ENCODE data around the gene PRKAR1B.
A peak's percentile ranks its signal among the peaks of the same experiment; 100 is the strongest.

PRKAR1B gene

GRCh38 chr7:602341-603141 is 124.5 kb downstream of the PRKAR1B start:
- no peak for DNase-seq (ENCODE audit: low spot score)

GRCh38 chr7:601595-602340 is 125.3 kb downstream of the PRKAR1B start:
- DNase-seq (ENCODE audit: low spot score), result peak; percentile 41

GRCh38 chr7:601036-601594 is 126.0 kb downstream of the PRKAR1B start:
- DNase-seq (ENCODE audit: low spot score), result no peak

DNA sequence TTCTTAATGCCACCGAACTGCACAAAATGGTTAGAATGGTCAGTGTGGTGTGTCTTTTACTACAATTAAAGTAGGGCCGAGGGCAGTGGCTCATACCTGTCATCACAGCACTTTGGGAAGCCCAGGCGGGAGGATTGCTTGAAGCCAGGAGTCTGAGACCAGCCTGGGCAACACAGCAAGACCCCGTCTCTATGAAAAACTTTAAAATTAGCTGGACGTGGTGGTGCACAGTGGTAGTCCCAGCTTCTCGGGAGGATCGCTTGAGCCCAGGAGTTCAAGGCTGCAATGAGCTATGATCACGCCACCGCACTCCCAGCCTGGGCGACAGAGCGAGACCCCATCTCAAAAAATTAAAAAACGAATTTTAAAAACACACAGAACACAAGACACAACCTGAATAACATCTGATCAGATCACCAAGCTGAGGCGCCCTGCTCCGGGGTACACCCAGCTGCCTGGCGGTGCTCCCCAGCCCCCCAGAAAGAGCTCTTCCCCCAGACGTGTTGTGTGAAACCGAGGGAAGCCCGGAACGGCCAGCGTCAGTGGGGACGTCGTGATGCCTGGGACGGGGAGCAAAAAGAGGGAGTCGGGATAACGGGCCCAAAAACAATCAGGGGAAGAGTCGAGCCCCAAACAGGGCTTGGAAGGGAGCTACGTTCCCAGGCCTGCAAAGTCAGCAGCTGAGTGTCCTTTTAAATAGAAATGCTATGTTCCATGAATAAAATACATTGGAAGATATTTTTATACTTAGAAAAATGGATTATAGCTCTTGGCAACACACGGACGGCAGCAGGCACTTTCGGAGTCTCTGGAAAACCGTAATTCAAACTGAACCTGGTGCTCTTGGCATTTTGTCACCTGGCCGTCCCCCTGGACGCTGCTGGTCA is 126.7 kb downstream of the PRKAR1B start:
- no peak for DNase-seq (ENCODE audit: low spot score)

DNA sequence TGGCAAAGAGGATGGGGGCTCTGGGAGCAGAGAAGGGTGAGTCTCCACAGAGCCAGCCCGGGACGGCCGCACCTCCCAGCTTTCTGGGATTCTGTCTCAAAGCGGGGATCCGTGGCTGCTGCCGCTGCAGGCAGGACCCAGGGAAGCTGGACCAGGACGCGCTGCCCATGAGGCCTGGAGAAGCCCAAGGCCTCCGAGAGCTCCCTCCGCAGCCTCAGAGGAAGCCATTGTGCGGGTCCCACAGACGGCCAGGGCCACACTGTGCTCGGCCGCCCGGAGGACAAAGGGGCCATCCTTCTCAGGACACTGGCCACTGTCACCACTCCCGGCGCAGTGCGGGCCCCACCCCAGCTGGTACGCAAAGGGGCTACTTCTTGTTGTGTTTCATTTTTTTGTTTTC is 128.2 kb downstream of the PRKAR1B start:
- no peak for DNase-seq (ENCODE audit: low spot score)

DNA sequence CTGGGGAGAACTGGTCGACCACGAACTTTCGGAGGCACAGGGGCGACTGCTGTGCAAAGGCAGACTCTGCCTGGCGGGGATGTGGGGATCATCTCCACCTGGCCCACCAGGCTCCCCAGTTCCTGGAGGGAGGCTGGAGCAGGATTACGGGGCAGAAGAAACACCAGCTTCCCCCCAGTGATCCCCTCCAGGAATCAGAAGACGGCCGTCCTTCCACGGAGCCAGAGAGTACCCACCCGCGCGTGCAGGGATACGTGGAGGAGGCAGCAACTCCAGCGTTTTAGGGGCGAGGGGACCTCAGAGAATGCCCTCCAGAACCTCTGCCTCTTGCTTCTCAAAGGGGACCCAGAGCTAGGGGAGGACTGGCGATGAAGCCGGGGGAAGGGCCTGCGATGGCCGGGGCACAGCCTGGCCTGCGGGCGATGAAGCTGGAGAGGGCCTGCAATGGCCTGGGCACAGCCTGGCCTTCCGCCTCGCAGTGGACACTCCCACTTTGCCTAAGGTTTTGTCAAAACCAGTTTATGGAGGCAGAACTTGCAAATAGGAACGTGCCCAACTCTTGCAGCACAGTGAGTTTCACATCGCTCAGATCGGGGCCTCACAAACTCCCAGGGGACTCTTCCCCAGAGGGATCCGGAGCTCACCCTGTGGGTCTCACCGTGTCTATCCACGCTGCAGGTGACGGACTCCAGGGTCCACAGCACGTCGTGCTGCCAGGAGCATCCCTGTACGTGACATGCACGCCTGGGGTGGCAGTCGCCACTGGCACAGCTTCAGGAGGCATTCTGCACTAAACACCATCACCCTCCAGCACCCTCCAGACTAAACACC is 129.5 kb downstream of the PRKAR1B start:
- no peak for DNase-seq (ENCODE audit: low spot score)

DNA sequence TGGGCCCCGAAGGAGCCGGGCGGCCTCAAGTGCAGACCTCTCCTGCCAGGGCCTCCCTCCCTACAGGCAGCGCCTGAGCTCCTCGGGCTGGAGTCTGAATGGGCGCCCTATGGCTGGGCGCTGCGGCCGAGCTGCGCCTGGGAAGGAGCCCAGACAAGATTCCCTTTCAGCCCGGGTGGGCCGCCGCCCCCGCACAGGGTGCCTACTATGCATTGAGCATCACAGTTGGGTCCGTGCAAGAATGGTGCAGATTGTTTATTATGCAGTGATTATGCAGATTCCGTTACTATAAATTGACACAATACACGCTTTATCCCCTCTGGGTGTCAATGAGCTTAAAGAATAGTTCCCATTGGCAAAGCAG is 130.3 kb downstream of the PRKAR1B start:
- no peak for DNase-seq (ENCODE audit: low spot score)

- no peak for DNase-seq (ENCODE audit: low spot score)
Measured at GRCh38 chr7:596071-596818, 130.8 kb downstream of the PRKAR1B start.

DNA sequence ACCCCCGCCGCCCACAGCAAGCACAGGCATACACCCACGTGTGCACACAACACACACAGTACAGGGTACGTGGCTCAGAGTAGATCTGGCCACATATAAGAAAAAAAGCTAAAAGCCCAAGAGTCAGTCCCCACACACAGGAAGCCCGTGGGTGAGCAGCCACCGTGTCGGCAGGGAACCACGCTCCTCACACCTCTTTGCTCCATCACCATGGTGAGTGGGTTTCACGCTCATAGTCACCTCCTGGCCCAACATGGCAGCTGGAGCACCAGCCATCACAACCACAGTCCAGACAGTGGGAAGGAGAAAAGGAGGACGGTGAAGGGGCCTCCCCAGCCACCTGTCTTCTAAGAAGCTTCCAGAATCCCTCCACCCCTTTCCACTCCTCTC is 131.5 kb downstream of the PRKAR1B start:
- DNase-seq (ENCODE audit: low spot score), result no peak

DNA sequence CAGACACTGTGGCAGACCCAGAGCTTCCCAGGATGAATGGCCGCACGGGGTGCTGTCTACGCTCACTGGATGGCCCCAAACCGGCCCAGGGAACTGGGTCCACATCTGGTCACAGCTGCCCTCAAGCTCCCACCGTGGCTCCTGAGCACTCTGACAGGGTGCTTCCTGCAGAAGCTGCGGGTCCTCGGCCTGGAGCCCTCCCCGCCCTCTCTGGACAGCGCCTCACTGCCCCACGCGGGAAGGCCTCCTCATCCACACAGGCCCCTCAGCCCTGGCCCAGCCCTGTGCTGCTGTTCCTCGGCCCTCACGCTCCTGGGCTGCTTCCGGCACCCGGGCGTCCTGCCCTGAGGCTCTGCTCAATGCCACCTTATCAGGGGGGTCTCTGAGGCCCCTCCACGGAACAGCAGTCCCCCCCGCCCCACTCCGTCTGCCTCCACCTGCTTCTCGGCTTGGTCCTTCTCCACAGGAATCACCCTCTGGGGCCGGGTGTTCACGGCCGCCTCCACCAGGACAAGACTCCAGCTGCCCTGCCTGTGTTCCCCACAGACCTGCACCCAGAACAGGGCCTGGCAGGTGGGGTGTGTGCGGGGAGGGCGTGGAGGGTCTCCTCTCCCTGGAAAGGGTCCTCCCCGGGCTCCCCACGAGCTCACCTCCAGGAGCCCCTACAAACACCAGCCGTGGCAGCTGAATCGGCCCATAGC is 132.0 kb downstream of the PRKAR1B start:
- no peak for DNase-seq (ENCODE audit: low spot score)

DNA sequence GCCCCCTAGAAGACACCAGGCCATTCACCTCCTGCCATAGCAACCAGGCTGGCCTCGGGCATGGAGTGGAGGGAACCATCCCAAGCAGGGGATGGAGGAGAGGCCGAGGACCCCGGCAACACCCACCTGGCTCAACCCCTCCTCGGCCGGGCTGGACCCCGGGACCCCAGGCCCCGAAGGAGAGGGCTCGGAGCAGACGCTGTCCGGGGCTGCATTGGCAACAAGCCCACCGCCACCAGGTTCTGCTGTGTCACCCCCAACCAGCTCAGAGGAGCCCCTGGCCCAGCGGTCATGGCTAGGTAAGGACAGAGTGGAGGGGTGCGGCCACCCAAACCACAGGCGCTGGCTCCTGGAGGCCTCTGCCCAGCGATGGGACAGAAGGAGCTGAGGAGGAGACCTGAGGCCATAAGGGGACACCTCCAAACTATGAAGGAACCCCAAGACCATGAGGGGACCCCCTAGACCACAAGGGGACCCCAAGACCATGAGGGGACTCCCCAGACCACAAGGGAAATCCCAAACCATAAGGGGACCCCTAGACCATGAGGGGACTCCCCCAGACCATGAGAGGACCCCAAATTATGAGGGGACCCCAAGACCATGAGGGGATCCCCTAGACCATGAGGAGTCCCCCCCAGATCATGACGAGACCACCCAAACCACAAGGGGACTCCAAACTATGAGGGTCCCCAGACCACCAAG is 132.7 kb downstream of the PRKAR1B start:
- no peak for DNase-seq (ENCODE audit: low spot score)

GRCh38 chr7:593324-594115 is 133.6 kb downstream of the PRKAR1B start:
- DNase-seq (ENCODE audit: low spot score), result no peak

DNA sequence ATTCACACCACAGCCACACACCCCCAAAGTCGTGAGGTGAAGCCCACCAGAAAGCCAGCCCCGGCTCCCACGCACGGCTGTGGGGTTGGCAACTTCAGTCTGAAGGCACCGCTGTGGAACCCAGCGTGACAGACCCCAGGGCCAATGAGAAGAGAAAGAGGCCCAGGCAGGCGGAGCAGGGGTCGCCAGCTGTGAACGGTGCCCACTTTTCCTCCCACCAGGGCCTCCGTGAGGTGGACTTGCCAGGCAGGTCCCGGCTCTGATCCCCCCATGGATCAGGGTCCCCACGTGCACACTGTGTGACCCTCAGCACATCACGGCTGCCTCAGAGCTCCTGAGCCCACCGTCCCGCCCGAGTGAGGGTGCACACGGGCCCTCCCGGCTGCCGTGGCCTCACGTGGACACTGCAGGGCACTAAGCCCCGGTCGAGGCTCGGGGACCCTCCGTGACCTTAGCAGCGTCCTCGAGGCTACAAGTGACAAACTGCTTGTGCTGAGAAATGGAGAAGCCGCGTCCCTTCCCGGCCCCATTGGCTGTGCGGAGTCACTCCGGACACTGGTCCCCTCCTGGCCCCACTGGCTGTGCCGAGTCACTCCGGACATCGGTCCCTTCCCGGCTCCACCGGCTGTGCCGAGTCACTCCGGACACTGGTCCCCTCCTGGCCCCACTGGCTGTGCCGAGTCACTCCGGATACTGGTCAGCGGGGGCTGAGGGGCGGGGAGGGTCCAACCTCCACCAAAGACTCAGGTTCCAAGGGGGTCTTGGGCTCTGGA is 135.0 kb downstream of the PRKAR1B start:
- DNase-seq (ENCODE audit: low spot score), result no peak

- no peak for DNase-seq (ENCODE audit: low spot score)
Measured at GRCh38 chr7:590731-591551, 136.1 kb downstream of the PRKAR1B start.

GRCh38 chr7:589781-590575 is 137.1 kb downstream of the PRKAR1B start:
- no peak for DNase-seq (ENCODE audit: low spot score)

- no peak for DNase-seq (ENCODE audit: low spot score)
Measured at GRCh38 chr7:587767-588166, 139.3 kb downstream of the PRKAR1B start.
